ENCODE results near the gene SIDT2. TPM values are rescaled to one million over a fixed set of nuclear protein-coding genes. Genes with fewer than 3 reads are reported as not detected.

SIDT2 gene
- total RNA-seq, 1 experiment from 2014 or later, result 13.0 TPM

DNA sequence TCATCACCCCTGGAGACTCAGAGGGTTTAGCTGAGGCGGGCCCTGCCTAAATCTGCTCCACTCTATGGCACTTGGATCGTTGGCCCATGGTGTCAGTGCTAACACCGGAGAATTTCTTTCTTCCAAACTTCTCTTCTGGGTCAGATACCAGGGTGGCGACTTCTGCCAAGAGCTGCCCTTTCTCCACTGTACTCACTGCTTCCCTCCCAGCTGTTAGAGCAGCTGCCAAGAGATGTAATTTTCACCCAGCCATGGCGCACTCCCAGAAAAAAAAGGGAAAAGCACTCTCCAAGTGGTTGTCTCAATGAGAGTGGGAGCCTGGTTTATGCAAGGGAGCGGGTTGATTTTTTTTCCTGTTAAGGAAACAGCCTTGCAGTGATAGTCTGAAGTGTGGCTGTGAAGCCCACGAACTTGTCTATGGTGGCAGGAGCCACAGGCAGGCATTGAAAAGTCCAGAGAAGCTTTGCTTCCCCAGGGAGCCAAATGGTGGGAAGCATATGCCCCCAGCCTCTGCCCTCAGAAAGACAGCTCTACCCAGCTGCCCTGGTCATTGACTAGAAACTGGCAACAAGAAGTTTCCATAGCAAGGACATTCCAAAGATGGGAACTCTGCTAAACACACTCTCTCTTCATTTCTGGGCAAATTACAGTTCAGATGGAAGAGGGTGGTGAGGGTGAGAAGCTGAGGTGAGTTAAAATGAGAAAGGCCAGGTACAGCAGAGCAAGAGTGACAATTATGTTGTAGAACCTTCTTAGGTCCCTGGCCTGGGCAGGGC is 42.6 kb downstream of the SIDT2 start:
- DNase-seq (ENCODE audit: low read depth), result no peak

DNA sequence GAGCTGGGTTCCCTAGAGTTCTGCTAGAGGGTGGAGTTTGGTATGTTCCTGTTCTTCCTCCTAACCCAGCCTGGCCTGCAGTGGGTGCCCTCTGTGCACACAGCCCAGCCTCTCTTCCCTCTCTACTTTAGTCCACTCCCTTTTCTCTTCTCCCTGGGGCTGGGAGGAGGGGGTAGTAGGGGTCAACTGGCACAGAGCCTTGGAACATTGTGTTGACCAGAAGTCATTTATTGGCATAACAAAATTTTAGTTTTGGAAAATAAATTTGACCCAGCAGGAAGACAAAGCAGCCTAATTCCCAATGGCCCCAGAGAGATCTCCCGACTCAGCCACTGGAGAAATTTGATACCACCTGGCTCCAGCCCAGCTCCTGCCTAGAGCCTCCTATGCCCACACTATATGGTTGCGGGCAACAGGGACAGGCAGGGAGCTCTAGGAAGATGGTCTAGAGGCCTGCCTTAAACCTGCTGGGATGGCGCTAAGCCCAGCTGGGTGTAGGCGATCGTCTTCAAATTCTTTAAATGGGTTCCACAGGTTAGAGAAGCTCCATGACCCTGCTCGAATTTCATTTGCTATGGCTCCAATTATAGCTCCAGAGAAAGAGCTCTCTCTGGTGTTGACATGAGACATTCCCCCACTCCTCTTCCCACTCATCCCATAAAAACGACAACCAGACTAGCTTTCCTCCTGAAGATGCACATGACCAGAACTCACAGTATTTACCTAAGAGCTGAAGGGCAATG is 43.4 kb downstream of the SIDT2 start:
- peak; percentile 67 for DNase-seq (ENCODE audit: low read depth)

DNA sequence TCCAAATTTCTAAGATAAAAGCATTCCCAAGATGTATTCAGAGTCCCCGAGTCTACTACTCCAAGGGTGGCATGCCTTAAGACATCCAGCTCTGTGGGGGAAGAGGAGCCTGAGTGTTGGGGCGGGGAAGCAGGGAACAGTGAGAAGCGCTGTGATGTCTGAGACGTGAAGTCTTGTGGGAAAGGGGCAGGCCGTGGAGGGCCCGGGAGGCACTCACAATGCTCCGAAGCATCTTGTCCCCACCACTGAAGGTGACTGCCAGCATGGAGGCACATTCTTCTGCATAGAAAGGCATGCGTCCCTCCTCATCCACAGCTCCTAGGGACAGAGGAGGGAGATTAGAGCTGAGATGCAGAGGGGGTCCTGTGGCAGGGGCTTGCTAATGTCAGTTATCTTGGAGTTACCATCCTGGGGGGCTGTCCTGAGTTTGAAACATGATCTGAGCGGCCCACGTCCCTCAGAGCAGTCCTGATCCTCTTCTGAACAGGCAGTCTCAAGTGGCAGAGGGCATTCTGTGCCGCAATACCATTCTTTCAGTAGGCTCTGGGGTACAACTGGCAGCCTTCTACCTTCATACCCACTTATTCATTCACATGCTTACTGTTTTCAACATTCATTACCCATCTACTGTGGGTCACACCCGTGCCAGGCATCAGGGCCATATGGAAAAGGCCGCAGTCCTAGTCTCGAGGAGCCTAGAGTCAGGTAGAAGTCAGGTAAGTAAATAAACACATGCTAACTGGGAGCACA is 44.6 kb downstream of the SIDT2 start:
- DNase-seq (ENCODE audit: low read depth), result no peak

DNA sequence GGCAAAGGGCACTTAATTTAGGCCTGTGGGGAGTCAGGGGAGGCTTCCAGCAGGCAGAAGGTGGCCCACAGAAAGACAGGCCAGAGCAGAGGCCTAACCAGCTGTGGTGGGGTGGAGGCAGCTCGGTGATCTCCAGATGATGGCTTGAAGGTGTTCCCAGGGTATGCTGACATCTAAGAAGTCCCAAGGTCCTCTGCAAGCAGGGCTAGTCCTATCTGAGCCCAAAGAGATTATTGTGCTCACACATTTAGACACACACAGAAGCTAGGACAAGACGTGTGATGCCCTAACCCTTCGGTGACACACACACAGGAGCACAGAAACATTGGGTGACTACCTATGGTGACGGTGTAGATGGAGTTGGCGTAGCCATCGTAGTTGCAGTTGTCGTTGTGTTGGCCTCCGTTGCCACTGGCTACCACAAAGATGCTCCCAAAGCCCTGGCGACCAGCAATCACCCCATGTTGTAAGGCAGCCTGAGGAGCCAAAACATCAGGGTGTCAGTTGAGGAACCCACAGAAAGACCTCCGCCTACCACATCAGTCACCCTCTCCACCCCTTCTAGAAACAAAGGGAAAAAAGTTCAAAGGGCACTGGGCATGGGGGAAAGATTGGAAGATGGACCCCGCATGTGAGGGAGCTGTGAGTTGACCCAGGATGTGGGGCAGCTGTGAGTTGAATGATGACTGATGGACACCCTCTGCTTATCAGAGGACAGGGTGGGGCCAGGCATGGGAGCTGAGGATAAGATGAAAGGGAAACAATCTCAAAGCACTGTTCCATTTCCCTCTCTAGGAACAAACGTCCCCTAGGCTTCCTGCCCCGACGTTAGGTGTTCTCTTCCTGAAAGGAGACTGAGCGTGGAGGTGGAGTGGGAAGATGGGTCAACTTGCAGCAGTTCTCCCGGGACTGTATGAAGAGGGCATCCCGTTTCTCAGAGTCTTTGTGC is 45.5 kb downstream of the SIDT2 start:
- no peak for DNase-seq (ENCODE audit: low read depth)

DNA sequence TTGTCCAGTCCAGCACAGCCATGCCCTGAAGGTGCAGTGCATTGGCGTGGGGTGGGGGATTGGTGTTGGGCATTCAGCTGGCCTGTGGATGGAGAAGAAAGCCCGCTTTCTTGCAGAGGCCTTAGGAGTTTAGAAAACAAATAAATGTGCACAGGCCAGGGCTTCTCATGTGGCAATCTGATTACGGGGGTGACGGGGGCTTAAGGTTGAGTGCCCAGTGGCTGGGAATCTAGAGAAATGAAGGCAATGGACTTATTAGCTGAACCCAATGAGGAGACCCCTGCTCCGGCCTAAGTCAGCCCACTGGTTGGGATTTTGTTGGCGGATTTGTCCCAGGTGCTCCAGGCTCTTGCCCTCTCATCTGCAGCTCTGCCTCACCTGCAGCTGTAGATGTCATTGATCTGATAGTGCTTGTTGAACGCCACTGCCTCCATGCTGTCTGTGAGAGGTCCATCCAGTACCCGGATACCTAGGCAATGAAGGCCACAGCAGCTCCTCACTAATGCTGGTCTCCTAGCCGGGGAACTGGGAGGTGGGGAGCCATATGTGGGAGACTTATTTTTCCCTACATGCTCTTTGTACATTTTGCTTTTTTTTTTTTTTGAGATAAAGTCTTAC is 47.1 kb downstream of the SIDT2 start:
- no peak for DNase-seq (ENCODE audit: low read depth)

DNA sequence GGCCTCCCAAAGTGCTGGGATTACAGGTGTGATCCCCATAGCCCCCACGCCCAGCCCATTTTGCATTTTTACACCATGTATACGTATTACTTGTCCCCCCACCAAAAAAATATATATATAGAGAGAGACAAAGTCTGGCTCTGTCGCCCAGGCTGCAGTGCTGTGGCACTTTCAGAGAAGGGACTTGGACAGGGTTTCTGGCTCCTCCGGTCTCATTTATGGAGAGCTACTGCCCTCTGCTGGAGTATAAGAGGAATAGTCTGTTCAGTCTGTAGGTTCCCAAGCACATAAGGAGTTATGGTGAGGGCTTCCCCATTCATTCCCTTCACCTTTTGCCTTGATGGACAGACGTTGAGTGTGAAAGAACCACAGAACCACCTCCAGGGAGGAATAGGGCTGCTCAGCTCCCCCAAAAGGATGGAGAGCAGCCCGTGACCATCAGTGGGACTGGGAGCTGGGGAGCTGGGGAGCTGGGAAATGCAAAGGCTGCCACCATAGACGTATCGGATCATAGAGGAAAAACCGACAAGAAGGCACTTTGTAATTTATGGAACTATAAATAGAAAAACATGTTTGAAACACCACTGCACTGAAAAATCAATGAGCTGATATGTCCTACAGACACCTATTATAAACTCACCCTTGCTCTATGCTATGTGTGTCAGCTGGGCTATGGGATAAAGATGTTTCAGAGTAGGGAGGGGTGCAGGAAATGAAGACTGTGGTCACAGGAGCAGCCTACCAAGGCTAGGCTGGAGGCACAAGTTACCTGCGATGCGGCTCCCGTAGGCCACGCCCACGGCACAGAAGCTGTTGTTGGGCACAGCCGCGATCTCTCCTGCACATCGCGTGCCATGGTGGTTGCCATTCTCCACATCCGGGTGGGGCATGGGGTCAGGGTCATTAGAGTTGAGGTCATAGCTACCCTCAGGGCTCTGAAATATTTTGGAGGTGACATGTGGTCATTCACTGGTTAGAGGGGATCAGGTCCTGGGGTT is 48.1 kb downstream of the SIDT2 start:
- peak; percentile 77 for DNase-seq (ENCODE audit: low read depth)

DNA sequence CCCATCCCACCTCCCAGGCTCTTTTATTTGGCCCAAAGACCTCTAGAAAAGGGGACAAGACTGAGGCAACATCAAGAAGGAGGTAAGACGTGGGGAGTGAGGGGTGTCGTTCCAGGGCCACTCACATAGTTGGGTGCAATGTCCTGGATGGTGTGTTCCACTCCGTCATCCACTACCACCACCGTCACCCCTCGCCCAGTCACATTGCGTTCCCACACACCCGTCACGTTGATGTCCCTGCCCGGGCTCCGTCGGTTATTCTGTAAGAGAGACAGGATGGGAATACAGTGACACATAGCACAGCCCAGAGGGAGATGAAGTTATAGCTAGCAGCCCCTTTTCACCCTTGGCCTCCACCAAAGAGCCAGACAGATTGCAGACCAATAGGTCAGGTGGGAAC is 49.5 kb downstream of the SIDT2 start:
- DNase-seq (ENCODE audit: low read depth), result no peak

DNA sequence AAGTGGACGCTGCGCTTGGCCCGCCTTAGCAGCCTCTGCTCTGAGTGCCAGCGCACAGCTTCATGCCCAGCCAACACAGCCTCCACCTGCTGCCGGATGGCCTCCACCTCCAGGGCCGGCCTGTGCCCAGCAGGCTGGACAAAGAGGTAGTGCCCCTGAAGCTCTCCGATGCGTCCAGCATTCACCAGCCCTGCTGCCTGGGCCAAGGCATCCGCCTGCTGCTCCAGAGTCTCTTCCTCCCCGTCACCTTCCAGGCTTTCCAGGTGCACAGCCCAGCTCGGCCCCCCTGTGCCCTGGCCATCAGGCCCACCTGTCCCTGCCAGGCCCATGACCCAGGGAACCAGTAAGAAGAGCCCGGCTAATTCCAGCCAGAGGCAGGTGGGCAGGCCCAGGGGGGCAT is 50.9 kb downstream of the SIDT2 start:
- no peak for DNase-seq (ENCODE audit: low read depth)

DNA sequence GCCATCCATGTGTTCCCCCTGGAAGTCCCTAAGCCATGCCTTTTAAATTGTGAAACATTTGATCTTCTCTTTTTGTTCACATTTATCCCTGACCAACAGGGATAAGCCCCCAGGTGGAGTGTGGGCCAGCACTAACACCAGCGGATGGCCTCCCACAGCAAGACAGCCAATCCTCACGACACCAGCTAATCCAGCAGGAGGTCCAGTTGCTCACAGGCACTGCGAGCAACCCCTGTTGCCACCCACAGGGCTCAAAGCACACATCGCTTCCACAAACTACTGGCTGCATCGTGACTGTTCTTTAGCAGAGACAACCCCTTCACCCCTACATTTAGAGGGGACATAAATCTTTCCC is 51.4 kb downstream of the SIDT2 start:
- DNase-seq (ENCODE audit: low read depth), result no peak

DNA sequence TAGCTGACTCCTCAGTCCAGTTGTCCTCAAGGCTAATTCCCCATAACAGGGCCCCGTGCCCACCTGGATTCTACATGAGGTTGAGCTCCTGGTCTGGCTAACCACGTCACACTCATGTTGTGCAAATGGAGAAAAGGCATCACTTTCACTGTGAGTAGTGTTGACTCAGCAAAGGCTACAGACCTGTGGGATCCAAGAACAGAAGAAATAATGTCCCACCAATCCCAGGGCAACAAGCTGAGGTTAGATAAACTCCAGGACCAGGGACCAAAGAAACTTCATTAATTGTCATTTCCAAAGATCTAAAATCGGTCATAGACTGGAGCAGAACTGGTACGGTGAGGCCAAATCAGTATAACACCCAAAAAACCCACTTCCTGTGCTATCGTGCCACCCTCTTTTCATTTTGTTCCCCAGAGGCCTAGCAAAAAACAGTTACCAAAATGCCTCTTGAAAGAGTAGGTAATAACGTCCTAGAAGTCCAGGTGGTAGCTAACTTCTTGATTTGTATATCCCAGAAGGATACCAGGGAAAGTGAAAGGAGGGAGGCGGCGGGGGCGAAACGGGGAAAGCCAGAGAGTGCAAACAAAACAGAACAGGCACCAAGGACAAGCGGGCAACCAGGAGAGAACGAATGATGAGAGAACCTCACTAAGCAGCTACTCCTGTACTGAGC is 51.9 kb downstream of the SIDT2 start:
- no peak for DNase-seq (ENCODE audit: low read depth)

DNA sequence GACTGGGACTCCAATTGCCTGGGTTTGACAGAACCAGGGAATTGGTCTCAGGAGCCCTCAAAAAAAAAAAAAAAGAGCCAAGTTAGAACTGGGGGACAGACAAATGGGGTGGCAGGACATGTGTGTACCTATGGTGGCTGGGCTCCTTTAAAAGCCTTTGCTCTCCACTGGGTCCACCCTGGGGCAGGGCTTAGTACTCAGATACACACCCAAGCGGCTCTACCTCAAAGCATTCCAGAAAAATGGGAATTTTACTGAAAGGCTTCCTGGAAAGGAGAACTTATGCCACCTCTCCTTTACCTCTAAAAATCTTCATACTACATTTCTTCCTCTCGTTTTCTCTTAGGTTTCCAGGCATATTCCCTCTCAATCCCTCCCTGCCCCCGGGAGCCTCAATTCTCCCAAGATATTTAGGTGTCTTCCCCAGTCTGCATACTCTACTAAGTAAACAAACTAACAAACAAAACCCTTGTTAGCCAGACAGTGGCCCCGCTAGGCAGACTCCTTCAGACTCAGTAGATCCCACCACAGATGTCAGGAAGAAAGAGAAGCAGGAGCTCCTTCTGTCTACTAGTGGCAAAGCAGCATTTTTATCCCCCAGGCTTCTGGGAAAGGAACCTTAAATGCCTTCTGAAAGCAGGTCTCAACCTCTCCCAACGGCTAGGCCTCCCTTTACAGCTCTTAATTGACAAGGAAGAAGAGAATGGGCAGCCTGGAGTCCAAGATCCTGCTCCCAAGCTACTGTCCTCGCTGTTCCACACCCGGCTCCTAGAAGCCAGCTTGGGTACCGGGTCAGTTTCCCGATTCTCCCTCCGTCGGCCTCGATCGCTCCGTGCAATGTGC is 52.7 kb downstream of the SIDT2 start:
- no peak for DNase-seq (ENCODE audit: low read depth)

DNA sequence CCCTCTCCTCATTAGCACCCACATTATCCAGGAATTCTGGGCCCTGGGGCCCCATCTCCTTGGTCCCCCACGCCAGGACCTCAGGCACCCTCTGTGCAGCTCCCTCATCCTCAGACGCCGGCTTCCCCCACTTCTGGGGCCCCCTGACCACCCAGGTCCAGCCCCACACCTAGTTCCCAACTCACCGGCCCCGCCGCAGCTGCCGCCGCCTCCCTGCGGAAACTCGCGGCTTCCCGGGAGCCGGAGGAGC is 53.2 kb downstream of the SIDT2 start, which contains the start of gene PCSK7:
Gene PCSK7, minus strand, starts transcription at position 232 of the 250 bp plus-strand sequence. CDS start 2,229 bp downstream, outside the sequence.
- no peak for DNase-seq (ENCODE audit: low read depth)

DNA sequence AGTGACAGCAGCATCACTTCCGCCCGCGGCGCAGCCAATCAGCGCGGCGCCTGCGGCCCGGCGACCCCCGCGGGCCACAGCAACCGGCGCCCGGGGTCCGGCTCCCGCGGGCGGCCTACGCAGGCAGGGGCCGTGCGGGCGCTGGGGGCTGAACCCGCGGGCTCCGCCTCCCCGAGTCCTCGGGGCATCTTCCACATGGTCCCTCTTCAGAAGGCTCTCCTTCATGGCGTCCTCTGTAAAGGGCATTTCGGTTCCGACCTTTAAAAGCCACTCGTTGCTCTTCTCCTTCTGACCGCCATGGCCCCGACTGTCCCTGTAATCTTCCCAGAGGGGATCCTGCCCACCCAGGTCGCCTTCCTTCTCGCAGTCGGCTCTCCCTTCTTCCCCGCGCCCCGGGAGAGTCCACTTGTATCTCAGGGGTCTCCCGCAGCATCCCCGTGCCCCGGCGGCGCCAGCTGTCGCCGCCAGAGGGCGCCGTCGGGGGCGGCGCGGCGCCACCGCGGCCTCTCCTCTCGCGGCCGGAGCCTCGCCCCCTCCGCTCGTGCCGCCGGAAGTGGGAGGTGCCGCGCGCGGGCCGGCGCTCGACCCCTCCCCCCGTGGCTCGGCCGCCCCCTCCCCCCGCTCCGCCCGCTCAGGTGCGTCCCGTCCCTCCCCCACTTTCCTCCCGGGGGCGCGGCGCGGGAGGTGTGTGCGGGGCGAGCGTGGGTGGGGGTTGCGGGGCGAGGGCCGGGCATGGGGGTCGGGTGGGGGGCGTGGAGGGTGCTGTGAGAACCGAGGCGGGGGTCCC is 53.7 kb downstream of the SIDT2 start, which contains the start of gene RNF214:
Gene RNF214, plus strand, starts transcription at position 580 of the 787 bp plus-strand sequence. CDS start 1,602 bp downstream, outside the sequence.
- peak; percentile 73 for DNase-seq (ENCODE audit: low read depth)

DNA sequence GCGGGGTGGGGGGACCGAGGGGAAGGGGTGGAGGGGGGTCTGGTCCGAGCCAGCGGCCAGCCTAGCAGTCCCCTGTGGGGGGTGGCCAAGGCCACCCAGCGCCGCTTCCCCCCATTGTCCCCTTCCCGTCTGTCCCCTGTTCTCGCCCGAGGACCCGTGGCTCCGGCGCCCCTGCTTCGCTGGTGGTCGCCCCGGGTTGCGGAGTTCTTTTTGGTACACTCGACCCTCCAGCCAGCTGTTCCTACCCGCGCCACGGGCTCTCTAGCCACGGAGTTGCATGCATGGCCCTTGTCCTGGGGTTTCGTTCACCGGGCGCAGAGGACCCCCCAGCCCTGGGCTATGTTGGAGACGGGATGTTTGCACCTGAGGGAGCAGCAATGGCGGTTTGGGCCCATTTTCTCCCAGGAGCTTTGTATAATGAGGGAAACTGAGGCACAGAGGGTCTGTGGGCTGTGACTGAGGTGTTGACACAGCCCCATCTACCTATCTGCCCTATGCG is 54.4 kb downstream of the SIDT2 start:
- DNase-seq (ENCODE audit: low read depth), result no peak

DNA sequence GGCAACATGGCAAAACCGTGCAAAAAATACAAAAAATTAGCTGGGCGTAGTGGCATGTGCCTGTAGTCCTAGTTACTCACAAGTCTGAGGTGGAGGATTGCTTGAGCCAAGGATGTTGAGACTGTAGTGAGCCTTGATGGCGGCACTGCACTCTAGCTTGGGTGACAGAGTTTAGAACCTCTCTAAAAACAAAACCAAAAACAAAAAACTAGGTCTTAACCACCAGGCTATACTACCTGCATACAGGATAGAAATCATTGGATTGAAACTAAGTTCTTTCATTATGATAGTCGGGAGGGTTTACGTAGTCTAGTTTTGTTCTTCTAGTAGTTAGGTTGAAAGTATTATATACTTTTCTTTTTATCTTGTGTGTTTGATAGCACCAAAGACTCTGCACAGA is 59.7 kb downstream of the SIDT2 start:
- no peak for DNase-seq (ENCODE audit: low read depth)

DNA sequence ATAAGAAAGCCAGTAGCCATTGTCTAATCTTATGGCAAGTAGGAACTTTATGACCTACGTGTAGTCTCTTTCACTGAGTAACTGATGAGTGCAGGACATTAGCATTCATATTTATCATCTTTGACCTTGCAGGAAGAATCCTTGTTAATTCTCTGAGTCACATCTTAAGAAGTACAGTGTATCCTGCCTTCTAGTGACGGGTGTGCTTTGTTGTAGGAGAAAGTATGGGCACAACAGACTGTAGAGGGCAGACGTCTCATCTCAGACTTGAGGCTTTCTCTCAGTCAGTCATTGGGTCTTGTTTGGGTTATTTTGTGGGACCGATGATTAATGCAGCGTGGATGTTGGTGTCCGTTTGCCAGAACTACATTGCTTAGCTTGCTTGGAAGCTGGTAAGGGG is 60.8 kb downstream of the SIDT2 start:
- peak; percentile 63 for DNase-seq (ENCODE audit: low read depth)

Data from RPMI7951 (cell line).